Muscle of arm (tissue), 12 donors: Measurements from ENCODE around the gene TMEM106C. TPM values are rescaled to one million over a fixed set of nuclear protein-coding genes. Genes with fewer than 3 reads are reported as not detected.
A peak's percentile ranks its signal among the peaks of the same experiment; 100 is the strongest.
"Not testable (repeated sequence)": the region's sequence is repeated elsewhere in the genome, so short reads cannot be mapped to it uniquely, and the experiment has no call there.

Source experiments
- DNase-seq: peaks from one replicate; pipeline ENCODE4 v3.0.0-alpha.2; 2013
- polyA plus RNA-seq, 12 donors: library from polyadenylated mRNA; unstranded; fragments of 120-200 nt; gene quantifications; one replicate each; pipeline ENCODE4 v1.2.1, GENCODE V29; 2013; ENCODE audit not compliant: insufficient read length in 12 of 12

Gene TMEM106C
- polyA plus RNA-seq, 12 donors, result 42.2 to 78.3 (median 65.0) TPM; not detected in 1

- DNase-seq, result no peak
These were observed 16.7 kb upstream of the TMEM106C start for GRCh38 chr12:47946413-47947323.

GRCh38 chr12:47947341-47947740, 16.1 kb upstream of the TMEM106C start:
- no peak for DNase-seq

GRCh38 chr12:47949441-47950341, 13.7 kb upstream of the TMEM106C start:
- DNase-seq, result peak; percentile 70

- DNase-seq, result no peak
These were observed 12.4 kb upstream of the TMEM106C start for GRCh38 chr12:47950856-47951468.

- no peak for DNase-seq
These were observed 9.3 kb upstream of the TMEM106C start for GRCh38 chr12:47954058-47954457.

- DNase-seq, result no peak
These were observed 8.8 kb upstream of the TMEM106C start for GRCh38 chr12:47954467-47955045.

GRCh38 chr12:47955059-47955458, 8.3 kb upstream of the TMEM106C start:
- DNase-seq, result no peak

- DNase-seq, result not testable (repeated sequence)
These were observed 5.7 kb upstream of the TMEM106C start for GRCh38 chr12:47957671-47958070.

- DNase-seq, result no peak
These were observed 1.2 kb upstream of the TMEM106C start for GRCh38 chr12:47962198-47962597.

GRCh38 chr12:47964106-47964728, 821 bp downstream of the TMEM106C start:
- DNase-seq, result no peak

- no peak for DNase-seq
These were observed 2.2 kb downstream of the TMEM106C start for GRCh38 chr12:47965581-47965980.

GRCh38 chr12:47967461-47968321, 4.3 kb downstream of the TMEM106C start:
- DNase-seq, result no peak

GRCh38 chr12:47969845-47970244, 6.4 kb downstream of the TMEM106C start:
- DNase-seq, result no peak

GRCh38 chr12:47970843-47971242, 7.4 kb downstream of the TMEM106C start:
- DNase-seq, result no peak

- no peak for DNase-seq
These were observed 9.5 kb downstream of the TMEM106C start for GRCh38 chr12:47972895-47973294.

- no peak for DNase-seq
These were observed 10.5 kb downstream of the TMEM106C start for GRCh38 chr12:47973870-47974269.

GRCh38 chr12:47975036-47975620, 11.7 kb downstream of the TMEM106C start:
- no peak for DNase-seq

GRCh38 chr12:47975816-47976215, 12.4 kb downstream of the TMEM106C start:
- DNase-seq, result no peak

GRCh38 chr12:47977046-47977771, 13.8 kb downstream of the TMEM106C start:
- DNase-seq, result no peak
